ENCODE results near the gene PHOSPHO1. TPM values are rescaled to one million over a fixed set of nuclear protein-coding genes. Genes with fewer than 3 reads are reported as not detected.
"Not testable (repeated sequence)": the region's sequence is repeated elsewhere in the genome, so short reads cannot be mapped to it uniquely, and the experiment has no call there.

The PHOSPHO1 gene
- total RNA-seq = 0.34 TPM

- peak; percentile 73 for DNase-seq (ENCODE audit: low spot score)
These were observed at the start of gene PHOSPHO1 for GRCh38 chr17:49230636-49231562. TSS of gene PHOSPHO1 (minus strand) at chr17:49230787. CDS start at chr17:49226691, 4,096 bp downstream.

DNA sequence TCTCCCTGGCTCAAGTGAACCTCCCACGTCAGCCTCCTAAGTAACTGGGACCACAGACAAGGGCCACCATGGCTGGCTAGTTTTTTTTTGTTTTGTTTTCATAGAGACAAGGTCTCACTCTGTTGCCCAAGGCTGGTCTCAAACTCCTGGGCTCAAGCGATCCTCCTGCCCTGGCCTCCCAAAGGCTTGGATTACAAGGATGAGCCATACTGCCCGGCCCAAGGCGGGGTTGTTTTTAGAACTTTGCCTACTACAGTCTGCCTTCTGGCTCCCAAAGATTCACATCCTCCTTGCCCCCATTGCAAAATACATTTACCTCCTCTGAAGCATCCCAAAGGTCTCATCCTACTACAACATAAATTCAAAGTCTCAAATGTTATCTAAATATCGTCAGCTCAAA lies 49.5 kb upstream of the PHOSPHO1 start:
- no peak for DNase-seq (ENCODE audit: low spot score)

DNA sequence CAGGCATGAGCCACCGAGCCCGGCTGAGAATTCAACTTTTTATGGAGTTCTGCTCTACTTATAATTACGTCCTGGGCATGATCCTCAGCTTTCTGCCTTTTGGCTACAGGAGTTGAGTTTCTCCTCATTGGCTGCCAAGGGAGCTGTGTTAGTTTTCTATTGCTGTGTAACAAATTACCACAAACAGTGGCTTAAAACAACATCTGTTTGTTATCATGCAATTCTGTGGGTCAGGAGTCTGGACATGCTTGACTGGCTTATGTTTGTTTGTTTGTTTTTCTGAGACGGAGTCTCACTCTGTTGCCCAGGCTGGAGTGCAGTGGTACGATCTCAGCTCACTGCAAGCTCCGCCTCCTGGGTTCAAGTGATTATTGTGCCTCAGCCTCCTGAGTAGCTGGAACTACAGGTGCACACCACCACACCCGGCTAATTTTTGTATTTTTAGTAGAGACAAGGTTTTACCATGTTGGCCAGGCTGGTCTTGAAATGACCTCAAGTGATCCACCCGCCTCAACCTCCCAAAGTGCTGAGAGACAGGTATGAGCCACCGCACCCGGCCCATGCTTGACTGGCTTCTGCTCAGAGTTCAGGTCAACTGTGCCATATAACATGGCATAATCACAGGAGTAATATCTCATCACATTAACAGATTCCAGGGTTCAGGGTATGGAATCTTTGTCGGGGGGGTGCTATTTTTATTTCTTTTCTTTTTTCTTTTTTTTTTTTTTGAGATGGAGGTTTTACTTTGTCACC lies 48.9 kb upstream of the PHOSPHO1 start:
- not testable (repeated sequence) for DNase-seq (ENCODE audit: low spot score)

DNA sequence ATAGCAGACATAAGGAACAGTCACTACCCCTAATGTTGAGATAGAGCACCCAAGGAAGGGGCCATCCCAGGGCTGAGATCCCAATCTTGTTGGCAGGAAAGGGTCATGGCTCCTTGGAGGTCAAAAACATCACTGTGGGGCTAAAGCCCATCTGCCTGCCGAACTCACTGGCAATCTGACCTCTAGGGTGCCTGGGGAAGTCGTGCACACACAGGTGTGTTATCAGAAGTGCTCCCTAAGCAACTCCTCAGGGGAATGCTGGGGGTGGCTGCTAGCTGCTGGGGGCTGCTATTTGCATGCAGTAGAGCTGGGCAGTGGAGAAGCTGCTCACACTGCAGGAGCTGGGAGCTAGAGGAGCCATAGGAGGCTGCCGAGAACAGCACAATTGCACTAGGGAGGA lies 47.5 kb upstream of the PHOSPHO1 start:
- DNase-seq (ENCODE audit: low spot score) = no peak

- DNase-seq (ENCODE audit: low spot score) = no peak
These were observed 47.1 kb upstream of the PHOSPHO1 start for GRCh38 chr17:49277638-49278037.

DNA sequence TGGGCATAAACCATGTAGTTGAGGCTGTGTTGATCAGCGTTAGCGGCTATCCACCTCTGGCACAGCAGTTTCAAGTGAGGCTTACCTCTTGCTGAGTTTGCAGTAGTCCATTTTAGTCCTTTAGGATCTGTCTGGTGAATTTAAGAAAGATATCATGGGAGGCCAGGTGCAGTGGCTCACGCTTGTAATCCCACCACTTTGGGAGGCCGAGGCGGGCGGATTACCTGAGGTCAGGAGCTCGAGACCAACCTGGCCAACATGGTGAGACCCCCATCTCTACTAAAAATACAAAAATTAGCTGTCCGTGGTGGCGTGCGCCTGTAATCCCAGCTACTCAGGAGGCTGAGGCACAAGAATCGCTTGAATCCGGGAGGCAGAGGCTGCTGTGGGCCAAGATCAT lies 45.4 kb upstream of the PHOSPHO1 start:
- not testable (repeated sequence) for DNase-seq (ENCODE audit: low spot score)

DNA sequence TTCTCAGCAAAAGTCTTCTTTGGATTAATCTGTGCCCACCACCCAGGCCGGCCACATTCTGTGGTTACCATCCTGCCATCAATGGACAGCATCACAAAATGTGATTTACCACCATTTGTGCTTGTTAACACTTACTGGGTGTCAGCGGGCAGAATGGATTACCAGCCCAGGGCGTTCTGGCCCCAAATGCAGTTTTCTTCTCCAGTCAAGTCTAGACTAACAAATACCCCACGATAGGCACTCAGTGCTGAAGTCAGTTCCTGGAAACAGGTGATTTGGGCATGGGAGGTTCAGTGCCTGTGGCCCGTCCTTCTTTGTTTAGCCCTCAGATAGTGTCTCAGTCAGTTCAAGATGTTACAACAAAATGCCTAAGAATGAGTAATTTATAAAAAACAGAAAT lies 38.8 kb upstream of the PHOSPHO1 start:
- DNase-seq (ENCODE audit: low spot score) = no peak

DNA sequence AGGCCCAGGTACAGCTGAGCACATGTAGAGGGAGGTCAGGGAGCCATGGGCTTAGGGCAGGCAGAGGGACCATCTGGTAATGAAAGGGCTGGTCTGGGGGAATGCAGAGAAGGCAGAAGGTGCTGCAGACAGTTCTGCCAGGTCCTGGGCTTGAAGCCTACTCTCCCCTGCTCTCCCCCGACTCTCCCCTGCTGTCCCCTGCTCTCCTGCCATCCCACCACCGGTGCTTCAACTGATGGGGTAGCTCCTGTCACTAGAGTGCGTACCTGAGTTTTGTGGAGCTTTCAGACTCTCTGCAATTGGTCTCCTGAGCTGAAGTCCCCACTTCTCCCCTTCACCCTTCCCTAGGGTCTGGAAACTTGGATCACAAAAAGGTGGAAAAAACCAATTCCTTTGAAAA lies 37.3 kb upstream of the PHOSPHO1 start:
- no peak for DNase-seq (ENCODE audit: low spot score)

DNA sequence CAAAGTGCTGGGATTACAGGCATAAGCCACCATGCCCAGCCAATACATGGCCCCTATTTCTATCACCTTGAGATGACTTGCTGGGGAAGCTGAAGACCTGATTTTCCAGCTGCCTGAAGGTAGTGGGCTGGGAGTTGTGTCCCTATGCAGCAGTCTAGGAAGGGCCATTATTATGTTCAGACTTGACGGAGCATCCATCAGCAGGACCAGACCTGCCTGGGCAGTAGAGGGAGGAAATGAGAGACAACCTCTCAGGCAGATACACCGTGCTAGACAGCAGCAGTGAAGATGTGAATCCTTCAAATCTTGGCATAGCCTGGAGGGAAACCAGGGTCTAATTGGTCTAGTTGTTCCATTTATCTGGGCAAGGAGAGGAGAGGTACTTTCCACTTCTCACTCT lies 35.6 kb upstream of the PHOSPHO1 start:
- DNase-seq (ENCODE audit: low spot score) = no peak

- not testable (repeated sequence) for DNase-seq (ENCODE audit: low spot score)
These were observed 31.0 kb upstream of the PHOSPHO1 start for GRCh38 chr17:49261540-49261939.

GRCh38 chr17:49260817-49261291 lies 30.3 kb upstream of the PHOSPHO1 start:
- no peak for DNase-seq (ENCODE audit: low spot score)

DNA sequence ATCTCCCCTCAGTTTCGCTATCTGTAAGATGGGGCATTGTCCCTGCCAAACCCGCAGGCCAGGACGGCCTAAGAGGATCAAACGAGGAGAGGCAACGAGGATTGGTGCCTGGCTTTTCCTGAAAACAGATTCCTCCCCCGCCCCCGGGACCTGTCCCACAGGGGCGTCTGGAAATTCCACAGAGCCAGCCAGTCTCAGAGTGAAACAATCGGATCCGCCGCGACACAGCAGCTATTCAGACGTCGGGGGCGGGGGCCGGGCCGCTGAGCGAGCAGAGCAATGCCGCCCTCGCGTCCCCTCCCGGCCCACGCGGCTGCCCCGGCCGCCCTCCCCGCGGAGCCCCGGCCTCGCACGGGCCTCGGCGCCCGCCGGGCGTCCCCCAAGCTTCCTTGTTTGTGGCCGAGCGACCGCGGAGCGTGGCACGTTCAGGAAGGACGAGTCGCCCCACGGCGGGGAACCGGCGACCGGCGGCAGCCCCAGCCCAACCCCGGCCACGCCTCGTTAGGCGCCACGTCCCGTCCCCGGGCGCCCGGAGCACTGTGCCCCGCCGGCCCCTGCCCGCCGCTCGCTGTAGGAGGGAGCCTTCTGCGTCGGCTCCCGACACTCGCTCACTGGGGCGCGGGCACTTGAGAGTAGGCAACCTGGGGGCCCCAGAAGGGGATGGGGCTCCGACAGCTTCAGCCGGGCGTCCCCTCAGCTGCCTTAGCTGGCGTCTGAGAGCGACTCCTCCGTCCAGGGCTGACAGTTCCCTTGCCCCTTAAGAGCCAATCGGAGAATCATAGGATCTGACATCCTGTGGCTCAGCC lies 29.6 kb upstream of the PHOSPHO1 start:
- DNase-seq (ENCODE audit: low spot score) = peak; percentile 58

DNA sequence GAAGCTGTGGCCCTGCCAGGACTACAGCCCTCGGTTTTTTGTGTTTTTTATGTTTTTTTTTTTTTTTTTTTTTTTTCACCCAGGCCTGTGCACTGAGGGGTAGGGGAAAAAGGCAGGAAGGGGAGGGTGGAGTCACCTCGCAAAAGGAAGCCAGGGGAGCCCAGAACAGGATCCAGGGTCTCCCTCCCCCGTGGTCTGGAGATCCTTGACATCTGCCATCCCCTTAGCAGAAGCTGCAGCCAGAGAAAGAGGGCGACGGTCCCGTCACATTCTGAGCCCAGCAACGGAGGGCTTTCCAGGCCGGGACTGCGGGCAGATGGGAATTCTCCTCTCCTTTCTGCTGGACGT lies 29.1 kb upstream of the PHOSPHO1 start:
- DNase-seq (ENCODE audit: low spot score) = no peak

- no peak for DNase-seq (ENCODE audit: low spot score)
These were observed 27.8 kb upstream of the PHOSPHO1 start for GRCh38 chr17:49258394-49258793.

GRCh38 chr17:49255125-49255524 lies 24.5 kb upstream of the PHOSPHO1 start:
- no peak for DNase-seq (ENCODE audit: low spot score)

DNA sequence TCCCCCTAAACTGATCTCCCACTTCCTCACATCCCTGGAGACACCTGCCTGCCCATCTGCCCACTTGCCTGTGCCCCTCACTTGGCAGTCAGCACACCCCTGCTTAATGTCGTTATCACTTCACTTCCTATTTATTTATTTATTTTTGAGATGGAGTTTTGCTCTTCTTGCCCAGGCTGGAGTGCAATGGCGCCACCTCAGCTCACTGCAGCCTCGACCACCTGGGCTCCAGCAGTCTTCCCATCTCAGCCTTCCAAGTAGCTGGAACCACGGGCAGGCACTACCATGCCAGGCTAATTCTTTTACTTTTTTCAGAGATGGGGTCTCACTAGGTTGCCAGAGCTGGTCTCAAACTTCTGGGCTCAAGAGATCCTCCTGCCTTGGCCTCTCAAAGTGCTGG lies 23.5 kb upstream of the PHOSPHO1 start:
- DNase-seq (ENCODE audit: low spot score) = no peak

GRCh38 chr17:49252148-49252695 lies 21.6 kb upstream of the PHOSPHO1 start:
- no peak for DNase-seq (ENCODE audit: low spot score)

- DNase-seq (ENCODE audit: low spot score) = no peak
These were observed 19.4 kb upstream of the PHOSPHO1 start for GRCh38 chr17:49249890-49250522.

- DNase-seq (ENCODE audit: low spot score) = no peak
These were observed 18.8 kb upstream of the PHOSPHO1 start for GRCh38 chr17:49249292-49249794.

DNA sequence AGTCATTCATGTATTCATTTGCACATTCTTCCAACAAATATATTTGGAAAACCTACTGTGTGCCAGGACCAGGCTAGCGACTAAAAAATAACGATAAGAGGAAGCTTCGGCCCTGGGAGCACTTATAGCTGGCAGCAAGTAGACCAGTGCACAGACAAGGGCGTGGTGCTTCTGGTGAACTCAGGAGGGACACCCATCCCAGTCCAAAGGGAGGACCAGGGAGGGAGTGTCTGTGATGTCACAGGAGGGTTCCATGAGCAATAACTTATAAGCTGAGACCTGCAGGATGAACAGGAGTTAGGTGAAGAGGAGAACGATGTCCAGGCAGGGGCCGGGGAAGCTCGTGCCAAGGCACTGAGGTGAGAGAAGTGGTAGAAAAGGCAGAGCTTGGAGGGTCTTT lies 17.4 kb upstream of the PHOSPHO1 start:
- DNase-seq (ENCODE audit: low spot score) = no peak

- DNase-seq (ENCODE audit: low spot score) = no peak
These were observed 14.3 kb upstream of the PHOSPHO1 start for GRCh38 chr17:49244839-49245238.

Measured in ureter (tissue), 1 donor.